GM18870 (cell line): ENCODE data around the gene SPOUT1.
"Not testable (repeated sequence)": the region's sequence is repeated elsewhere in the genome, so short reads cannot be mapped to it uniquely, and the experiment has no call there.

Source experiments
- ATAC-seq: cut with Tn5 transposase; IDR thresholded peaks from one replicate; pipeline ENCODE4 v1.9.1; 2021; ENCODE audit warnings: moderate library complexity; ENCODE audit not compliant: unreplicated experiment

The SPOUT1 gene

DNA sequence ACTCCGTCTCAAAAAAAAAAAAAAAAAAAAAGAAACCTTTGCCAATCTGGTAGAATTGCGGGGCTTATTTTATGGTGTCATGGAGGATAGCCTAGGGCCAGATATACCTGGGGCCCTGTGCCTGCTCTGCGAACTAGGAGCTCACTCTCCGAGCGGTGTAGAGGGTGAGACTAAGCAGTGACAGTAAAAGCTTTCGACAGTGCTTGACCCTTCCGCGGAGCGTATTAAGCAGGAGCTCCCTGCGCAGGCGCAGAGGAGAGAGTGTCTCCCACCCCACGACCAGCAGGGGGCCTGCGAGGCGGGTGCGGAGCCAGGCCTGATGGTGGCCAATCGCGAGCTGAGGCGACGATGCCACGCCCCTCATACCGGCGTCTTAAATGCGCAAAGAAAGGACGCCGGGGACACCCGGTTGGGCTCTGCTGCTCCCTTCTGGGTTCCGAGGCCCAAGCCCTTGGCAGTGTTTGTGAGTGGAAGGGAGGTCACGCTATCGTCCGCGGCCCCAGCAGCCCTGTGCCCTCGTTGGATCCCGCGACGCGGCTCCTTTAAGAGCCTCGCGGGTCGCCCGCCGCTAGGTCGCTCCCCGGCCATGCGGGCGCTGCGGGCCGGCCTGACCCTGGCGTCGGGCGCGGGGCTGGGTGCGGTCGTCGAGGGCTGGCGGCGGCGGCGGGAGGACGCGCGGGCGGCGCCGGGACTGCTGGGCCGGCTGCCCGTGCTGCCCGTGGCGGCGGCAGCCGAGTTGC, 11.3 kb downstream of the SPOUT1 start, which contains the start of gene ENDOG:
Gene ENDOG (plus strand): TSS at position 402 of the 740 bp plus-strand sequence. CDS start 185 bp downstream, at position 587.
- peak; percentile 79 for ATAC-seq

DNA sequence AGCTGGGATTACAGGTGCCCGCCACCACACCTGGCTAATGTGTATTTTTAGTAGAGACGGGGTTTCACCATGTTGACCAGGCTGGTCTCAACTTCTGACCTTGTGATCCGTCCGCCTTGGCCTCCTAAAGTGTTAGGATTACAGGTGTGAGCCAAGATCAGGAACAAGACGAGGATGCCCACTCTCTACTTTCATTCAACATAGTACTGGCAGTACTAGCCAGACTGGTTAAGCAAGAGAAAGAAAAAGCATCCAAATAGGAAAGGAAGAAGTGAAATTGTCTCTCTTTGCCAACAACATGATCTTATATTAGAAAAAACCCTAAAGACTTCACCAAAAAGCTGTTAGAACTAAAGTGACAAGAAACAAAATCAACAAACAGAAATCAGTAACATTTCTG, 18.7 kb downstream of the SPOUT1 start:
- no peak for ATAC-seq

- no peak for ATAC-seq
These were observed 19.8 kb downstream of the SPOUT1 start for GRCh38 chr9:128809831-128810230.

- ATAC-seq: no peak
These were observed 20.5 kb downstream of the SPOUT1 start for GRCh38 chr9:128809036-128809599.

- ATAC-seq: no peak
These were observed 21.1 kb downstream of the SPOUT1 start for GRCh38 chr9:128808543-128808942.

DNA sequence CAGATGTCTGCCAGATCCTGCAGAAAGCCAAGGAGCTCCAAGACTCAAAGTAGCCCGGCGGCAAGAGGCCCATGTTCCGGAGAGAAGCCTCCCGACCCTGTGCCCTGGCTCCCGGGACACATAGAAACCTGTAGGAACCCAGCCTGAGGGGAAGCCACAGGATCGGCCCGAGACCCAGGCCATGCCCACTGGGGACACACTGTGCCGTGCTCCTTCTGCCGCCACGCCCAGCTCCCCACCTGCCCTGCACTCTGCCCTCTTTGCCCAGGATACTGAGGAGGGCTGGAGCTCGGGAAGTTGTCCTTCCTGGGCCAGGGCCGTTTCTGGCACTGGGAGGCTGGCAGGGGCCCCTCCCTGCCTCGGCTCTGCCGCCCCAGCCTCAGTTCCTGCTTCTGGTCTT, 21.8 kb downstream of the SPOUT1 start:
- ATAC-seq: no peak

DNA sequence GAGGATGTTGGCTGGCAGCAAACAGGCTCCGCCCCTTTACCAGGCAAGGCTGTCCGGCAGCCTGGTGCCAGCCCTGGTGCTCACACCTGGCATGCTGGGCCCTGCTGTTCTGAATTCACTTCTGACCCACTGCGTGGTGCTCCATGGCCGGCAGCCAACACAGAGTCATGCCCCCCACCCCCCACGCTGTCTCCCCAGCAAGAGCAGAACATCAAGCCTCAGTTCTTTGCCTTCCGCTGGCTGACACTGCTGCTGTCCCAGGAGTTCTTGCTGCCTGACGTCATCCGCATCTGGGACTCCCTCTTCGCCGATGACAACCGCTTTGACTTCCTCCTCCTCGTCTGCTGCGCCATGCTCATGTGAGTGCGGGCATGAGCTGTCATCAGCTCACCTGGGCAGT, 23.9 kb downstream of the SPOUT1 start:
- no peak for ATAC-seq

DNA sequence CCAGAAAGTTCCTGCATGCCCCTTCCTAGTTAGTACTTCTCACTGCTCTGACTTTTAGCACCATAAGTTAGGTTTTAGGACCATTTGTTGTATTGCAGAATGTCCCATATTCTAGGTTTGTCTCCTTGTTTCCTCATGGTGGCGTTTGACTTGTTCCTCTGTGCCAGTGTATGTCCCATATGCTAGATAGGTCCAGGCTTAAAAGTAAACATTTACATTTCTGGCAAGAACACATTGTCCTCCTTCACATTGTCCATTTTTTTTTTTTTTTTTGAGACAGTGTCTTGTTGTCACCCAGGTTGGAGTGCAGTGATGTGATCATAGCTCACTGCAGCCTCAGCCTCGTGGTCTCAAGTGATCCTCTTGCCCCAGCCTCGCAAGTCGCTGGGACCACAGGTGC, 27.1 kb downstream of the SPOUT1 start:
- no peak for ATAC-seq

- no peak for ATAC-seq
These were observed 29.5 kb downstream of the SPOUT1 start for GRCh38 chr9:128800061-128800460.

GRCh38 chr9:128798896-128799295, 30.7 kb downstream of the SPOUT1 start:
- no peak for ATAC-seq

DNA sequence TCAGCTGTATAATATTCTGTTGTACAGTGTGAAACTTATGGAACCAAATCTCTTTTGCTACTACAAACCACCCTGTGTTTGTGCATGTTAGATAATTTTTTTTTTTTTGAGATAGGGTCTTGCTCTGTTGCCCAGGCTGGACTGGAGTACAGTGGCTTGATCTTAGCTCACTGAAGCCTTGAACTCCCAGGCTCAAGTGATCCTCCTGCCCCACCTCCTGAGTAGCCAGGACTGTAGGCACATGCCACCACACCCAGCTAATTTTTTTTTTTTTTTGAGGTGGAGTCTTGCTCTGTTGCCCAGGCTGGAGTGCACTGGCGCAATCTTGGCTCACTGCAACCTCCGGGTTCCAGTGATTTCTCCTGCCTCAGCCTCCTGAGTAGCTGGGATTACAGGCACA, 34.6 kb downstream of the SPOUT1 start:
- not testable (repeated sequence) for ATAC-seq

- ATAC-seq: no peak
These were observed 36.5 kb downstream of the SPOUT1 start for GRCh38 chr9:128792978-128793686.

DNA sequence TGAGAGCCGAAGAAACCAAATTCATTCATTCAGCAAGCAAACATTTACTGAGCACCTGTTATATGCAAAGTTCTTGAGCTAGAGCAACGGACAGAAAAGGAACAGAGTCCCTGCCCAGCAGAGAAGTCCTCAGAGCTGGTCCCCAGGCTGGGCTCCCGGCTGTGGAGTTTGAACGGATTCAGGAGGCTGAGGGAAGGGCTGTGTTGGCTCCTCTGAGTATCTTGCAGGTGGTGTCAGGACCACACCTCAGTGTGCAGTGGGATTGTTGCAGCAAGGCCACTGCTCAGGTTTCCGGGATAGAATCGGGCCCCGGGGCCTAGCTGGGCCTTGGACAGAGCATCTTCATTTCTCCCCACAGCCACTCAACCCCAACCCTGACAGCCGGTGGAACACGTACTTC, 37.5 kb downstream of the SPOUT1 start:
- ATAC-seq: no peak

DNA sequence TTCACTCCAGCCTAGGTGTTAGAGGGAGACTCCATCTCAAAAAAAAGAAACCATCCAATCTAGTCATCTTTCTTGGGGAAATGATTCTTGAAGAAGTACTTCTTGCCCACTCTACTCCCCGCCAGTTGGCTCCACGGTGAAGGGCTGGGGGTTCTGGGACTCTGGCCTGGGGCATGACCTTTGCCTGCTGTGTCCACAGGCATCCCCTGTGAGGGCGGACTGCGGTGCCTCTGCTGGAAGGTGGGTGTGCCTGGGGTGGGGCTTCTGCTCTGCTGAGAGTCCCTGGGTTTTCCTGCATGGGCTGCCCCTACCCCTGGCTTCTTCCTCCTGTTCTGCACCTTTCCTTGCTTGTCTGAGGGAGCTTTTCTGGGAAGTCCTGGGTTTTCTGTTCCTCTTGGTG, 39.1 kb downstream of the SPOUT1 start:
- no peak for ATAC-seq

DNA sequence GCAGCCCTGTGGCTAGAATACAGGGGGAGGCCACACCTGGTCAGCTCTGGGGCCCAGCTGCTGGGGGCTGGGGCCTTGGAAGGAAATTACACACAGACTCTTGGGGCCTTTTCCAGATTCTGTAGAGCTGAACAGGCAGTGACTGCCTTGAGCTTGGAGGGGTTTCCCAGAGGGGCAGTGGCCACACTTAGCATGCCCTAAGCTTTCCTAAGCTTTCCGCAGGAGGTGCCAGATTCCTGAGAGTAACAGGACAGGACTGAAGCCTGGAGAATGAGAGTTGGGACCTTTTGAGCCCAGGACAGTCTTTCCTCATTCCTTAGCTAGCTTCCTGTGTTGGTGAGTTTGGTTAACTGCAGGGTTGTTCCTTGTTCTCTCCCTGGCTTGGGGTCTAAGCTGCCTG, 41.1 kb downstream of the SPOUT1 start:
- no peak for ATAC-seq

DNA sequence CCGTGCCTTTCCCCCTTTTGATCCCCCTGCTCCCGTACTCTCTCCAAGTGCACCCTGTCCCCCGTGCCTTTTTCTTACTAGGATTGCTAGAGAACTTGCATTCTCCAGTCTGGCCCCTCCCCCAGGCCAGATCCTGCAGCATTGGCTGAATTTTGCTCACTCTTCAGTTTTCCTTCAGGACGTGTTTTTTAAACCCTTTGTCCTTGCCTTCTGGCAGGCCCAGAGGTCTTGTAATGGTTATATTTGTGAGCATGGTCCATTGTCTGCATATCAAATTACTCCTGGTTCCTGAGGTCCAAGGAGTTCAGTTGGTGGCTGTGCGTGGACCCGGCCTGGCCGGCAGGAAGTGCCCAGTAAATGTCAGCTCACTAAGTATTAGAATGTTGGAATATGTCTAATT, 41.9 kb downstream of the SPOUT1 start:
- no peak for ATAC-seq

GRCh38 chr9:128786681-128787601, 42.7 kb downstream of the SPOUT1 start, which contains the start of gene TBC1D13:
TSS of gene TBC1D13 (plus strand) at chr9:128787253. CDS start at chr9:128787354, 101 bp downstream.
- peak; percentile 66 for ATAC-seq

DNA sequence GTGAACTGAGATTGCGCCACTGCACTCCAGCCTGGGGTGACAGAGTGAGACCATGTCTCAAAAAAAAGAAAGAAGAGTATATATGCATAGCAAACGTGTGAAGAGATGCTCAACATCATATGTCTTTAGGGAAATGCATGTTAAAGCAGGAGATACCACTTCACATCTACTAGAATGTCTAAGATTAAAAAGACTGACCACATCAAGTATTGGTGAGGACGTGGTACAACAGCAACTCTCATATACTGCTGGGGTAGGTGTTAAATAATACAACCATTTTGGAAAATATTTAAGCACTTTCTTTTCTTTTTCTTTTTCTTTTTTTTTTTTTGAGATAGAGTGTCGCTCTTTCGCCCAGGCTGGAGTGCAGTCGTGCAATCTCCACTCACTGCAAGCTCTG, 44.2 kb downstream of the SPOUT1 start:
- ATAC-seq: no peak

- ATAC-seq: no peak
These were observed 46.9 kb downstream of the SPOUT1 start for GRCh38 chr9:128782669-128783068.

DNA sequence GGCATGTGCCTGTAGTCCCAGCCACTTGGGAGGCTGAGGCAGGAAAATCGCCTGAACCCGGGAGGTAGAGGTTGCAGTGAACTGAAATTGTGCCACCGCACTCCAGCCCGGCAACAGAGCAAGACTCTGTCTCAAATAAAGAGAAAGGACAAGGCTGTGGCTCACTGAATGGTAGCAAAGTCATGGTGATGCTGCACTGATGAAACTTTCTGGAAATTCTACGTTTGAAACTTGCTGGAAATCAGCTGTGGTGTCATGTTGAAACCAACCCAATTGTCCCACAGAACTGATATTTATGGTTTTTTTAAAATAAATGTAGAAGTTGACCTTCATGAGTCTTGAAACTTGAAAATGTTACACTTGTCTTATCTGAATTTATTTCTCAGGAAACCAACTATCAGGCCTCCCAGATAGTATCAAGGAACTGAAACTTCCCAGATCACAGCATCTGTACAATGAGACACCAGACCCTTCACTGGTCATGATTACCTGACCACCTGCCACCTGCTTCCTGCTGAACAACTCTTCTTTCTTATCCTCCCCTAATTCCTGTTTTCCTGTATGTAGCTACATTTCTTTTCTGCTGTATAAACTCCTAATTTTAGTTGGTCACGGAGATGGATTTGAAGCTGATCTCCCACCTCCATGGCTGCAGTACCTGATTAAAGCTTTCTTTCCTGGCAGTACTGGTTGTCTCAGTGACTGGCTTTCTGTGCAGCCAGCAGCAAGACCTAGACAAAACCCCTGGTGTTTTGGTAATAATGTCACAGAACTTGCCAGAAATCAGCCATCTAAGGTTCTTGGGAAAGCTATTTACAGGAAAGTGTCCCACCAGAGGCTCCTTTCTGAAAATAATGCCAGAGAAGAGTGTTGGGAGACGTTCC, 48.2 kb downstream of the SPOUT1 start:
- ATAC-seq: no peak
